CD14-positive monocyte (primary cell): Measurements from ENCODE around the gene KIZ. TPM values are rescaled to one million over a fixed set of nuclear protein-coding genes. Genes with fewer than 3 reads are reported as not detected.

Experiments
- DNase-seq, 3 donors: peaks; one replicate each; pipeline ENCODE4 v3.0.0-alpha.2; 2011 to 2022
- H2AFZ ChIP-seq: 2 replicates; pipeline ENCODE4 v1.6.0; 2012; ENCODE audit warnings: mild to moderate bottlenecking, low read depth, low read length, inconsistent platforms; ENCODE audit not compliant: insufficient read depth, poor library complexity, severe bottlenecking
- H3K27ac ChIP-seq, 2 donors: 1 replicate in 1 of 2; 2 replicates in 1 of 2; pipeline ENCODE4 v1.5.1; 2012 to 2013; ENCODE audit warnings: low read length in 2 of 2, control low read depth in 1 of 2, inconsistent platforms in 1 of 2, low read depth in 1 of 2, mild to moderate bottlenecking in 1 of 2
- H3K27me3 ChIP-seq, 2 donors: one replicate each; pipeline versions ENCODE4 v1.6.0 to v1.6.1; 2011 to 2013; ENCODE audit warnings: low read length in 2 of 2; ENCODE audit not compliant: control insufficient read depth in 2 of 2, insufficient read depth in 2 of 2
- H3K36me3 ChIP-seq, 2 donors: replicated peaks in 1 of 2; 1 replicate in 1 of 2; 2 replicates in 1 of 2; pipeline versions ENCODE4 v1.5.1 to v1.6.1; 2012 to 2013; ENCODE audit warnings: low read length in 2 of 2, control low read depth in 1 of 2, inconsistent platforms in 1 of 2, mild to moderate bottlenecking in 1 of 2; ENCODE audit not compliant: insufficient read depth in 2 of 2, control insufficient read depth in 1 of 2
- H3K4me1 ChIP-seq, 2 donors: 1 replicate in 1 of 2; 2 replicates in 1 of 2; pipeline versions ENCODE4 v1.5.1 to v1.6.1; 2012 to 2013; ENCODE audit warnings: low read length in 2 of 2, control low read depth in 1 of 2, inconsistent platforms in 1 of 2, mild to moderate bottlenecking in 1 of 2, moderate library complexity in 1 of 2; ENCODE audit not compliant: insufficient read depth in 2 of 2, control insufficient read depth in 1 of 2
- H3K4me2 ChIP-seq: replicated peaks from 2 replicates; pipeline ENCODE3; 2012; ENCODE audit warnings: low read length, moderate library complexity, mild to moderate bottlenecking; ENCODE audit not compliant: poor library complexity, severe bottlenecking; ENCODE audit errors: extremely low read depth
- H3K4me3 ChIP-seq, 3 experiments: fragments of 200-600 bp in 1 of 3; sonication (generic) in 1 of 3; replicated peaks in 1 of 3; 1 replicate in 2 of 3; 2 replicates in 1 of 3; pipeline ENCODE4 v1.5.1; 2011 to 2013; ENCODE audit warnings: low read length in 3 of 3, mild to moderate bottlenecking in 3 of 3, control low read depth in 2 of 3, low read depth in 2 of 3, inconsistent platforms in 1 of 3, moderate library complexity in 1 of 3
- H3K79me2 ChIP-seq: 2 replicates; pipeline ENCODE4 v1.6.0; 2012; ENCODE audit warnings: mild to moderate bottlenecking, control low read depth, inconsistent platforms, low read length, moderate library complexity; ENCODE audit not compliant: insufficient read depth
- H3K9ac ChIP-seq: 2 replicates; pipeline ENCODE4 v1.6.0; 2017; ENCODE audit warnings: low read length, mild to moderate bottlenecking; ENCODE audit not compliant: insufficient read depth, poor library complexity, severe bottlenecking
- H3K9me3 ChIP-seq, 2 donors: replicated peaks in 1 of 2; 1 replicate in 1 of 2; 2 replicates in 1 of 2; pipeline versions ENCODE4 v1.5.1 to v1.6.1; 2012 to 2013; ENCODE audit warnings: low read length in 2 of 2, control low read depth in 1 of 2; ENCODE audit not compliant: control insufficient read depth in 1 of 2, insufficient read depth in 1 of 2
- H4K20me1 ChIP-seq: 2 replicates; pipeline ENCODE4 v1.6.0; 2012; ENCODE audit warnings: mild to moderate bottlenecking, low read length, control low read depth, moderate library complexity; ENCODE audit not compliant: insufficient read depth
- H3K27ac Mint-ChIP-seq, 7 donors: one replicate each; pipeline ENCODE4 v1.8.0; 2020; ENCODE audit warnings: mild to moderate bottlenecking in 7 of 7, mixed read lengths in 7 of 7, moderate library complexity in 6 of 7, inconsistent platforms in 2 of 7
- H3K27me3 Mint-ChIP-seq, 3 donors: one replicate each; pipeline ENCODE4 v1.8.0; 2021 to 2022; ENCODE audit warnings: low read depth in 3 of 3, mild to moderate bottlenecking in 3 of 3, mixed read lengths in 3 of 3, moderate library complexity in 3 of 3, inconsistent platforms in 1 of 3
- H3K36me3 Mint-ChIP-seq, 2 donors: one replicate each; pipeline ENCODE4 v1.8.0; 2020; ENCODE audit warnings: mixed read lengths in 2 of 2, inconsistent platforms in 1 of 2, mild to moderate bottlenecking in 1 of 2
- H3K4me1 Mint-ChIP-seq: one replicate; pipeline ENCODE4 v1.8.0; 2020; ENCODE audit warnings: mild to moderate bottlenecking, mixed read lengths
- H3K4me3 Mint-ChIP-seq, 2 donors: one replicate each; pipeline ENCODE4 v1.8.0; 2020; ENCODE audit warnings: mild to moderate bottlenecking in 2 of 2, mixed read lengths in 2 of 2, moderate library complexity in 1 of 2
- H3K9me3 Mint-ChIP-seq, 7 donors: one replicate each; pipeline ENCODE4 v1.8.0; 2020 to 2022; ENCODE audit warnings: mixed read lengths in 7 of 7, mild to moderate bottlenecking in 6 of 7, moderate library complexity in 6 of 7, inconsistent platforms in 2 of 7
- WGBS: methylation state at CpG from one replicate; pipeline ENCODE4 v1.1.5; 2013; ENCODE audit warnings: missing lambda C conversion rate; ENCODE audit not compliant: insufficient coverage; 5-methylcytosine and 5-hydroxymethylcytosine counted together
- intact Hi-C, 2 donors: fragments of 100-400 bp; cut with micrococcal nuclease; formaldehyde crosslinking; loops; one replicate each; pipeline versions ENCODE4 v1.15.0 to v1.15.1; 2023
- polyA plus RNA-seq, 3 donors: library from polyadenylated mRNA; depleted of rRNA in 1 of 3; unstranded in 2 of 3; stranded (reverse) in 1 of 3; fragments of 300-500 nt in 2 of 3; fragments of >200 nt in 1 of 3; fragmentation: Illumina TruSeq in 2 of 3; gene quantifications; 1 replicate in 2 of 3; 2 replicates in 1 of 3; pipeline ENCODE4 v1.2.3, GENCODE V29; 2012 to 2021
- TF ChIP-seq, protein P1 (sequence below): fragments of 200-600 bp; IDR thresholded peaks from one replicate; pipeline ENCODE4 v1.8.0; 2022; ENCODE audit warnings: antibody characterized with exemption, mild to moderate bottlenecking

The KIZ gene
- polyA plus RNA-seq, 3 donors: 7.2 to 13.2 (median 10.2) TPM

DNA sequence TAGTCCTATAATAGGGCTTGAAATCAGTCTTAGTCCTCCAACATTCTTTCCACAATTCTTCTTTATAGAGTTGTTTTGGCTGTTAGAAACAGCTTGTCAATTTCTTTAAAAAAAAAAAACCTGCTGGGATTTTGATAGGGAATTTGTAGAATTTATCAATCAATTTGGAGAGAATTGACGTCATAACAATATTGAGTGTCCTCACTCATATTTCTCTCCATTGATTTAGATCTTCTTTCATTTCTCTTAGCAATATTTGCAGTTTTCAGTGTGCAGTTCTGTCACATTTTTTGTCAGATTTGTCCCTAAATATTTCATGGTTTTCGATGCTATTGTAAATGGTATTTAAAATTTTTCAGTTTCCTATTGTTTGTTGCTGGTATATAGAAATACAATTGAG lies 14.5 kb upstream of the KIZ start:
- H3K27me3 Mint-ChIP-seq: peaks cover 58 to 78% (median 60%) of the 10 kb centered on the region in 3 donors
- H4K20me1 ChIP-seq: no peaks in the 10 kb centered on the region
- no peak overlapping the region for H2AFZ ChIP-seq
- peaks cover 0 to 10% of the 10 kb centered on the region in 2 donors for H3K9me3 ChIP-seq
- intact Hi-C loops: no loop called here
- no peak overlapping the region for H3K27ac ChIP-seq
- no peaks in the 10 kb centered on the region for H3K4me1 ChIP-seq
- no CpG with 5 or more reads among the region's 2 CpGs for WGBS
- H3K36me3 ChIP-seq: no peaks in the 10 kb centered on the region
- H3K4me3 ChIP-seq: no peak overlapping the region
- DNase-seq: no peak
- H3K79me2 ChIP-seq: no peaks in the 10 kb centered on the region
- peaks cover 0 to 9% (median 5%) of the 10 kb centered on the region in 7 donors for H3K9me3 Mint-ChIP-seq
- H3K4me2 ChIP-seq: no peak overlapping the region
- no peak overlapping the region for H3K27ac Mint-ChIP-seq
- peaks cover 0 to 3% of the 10 kb centered on the region in 2 donors for H3K36me3 Mint-ChIP-seq
- no peaks in the 10 kb centered on the region for H3K4me1 Mint-ChIP-seq
- H3K4me3 Mint-ChIP-seq: no peak overlapping the region
- H3K9ac ChIP-seq: no peak overlapping the region
- peaks cover 61 to 88% of the 10 kb centered on the region in 2 donors for H3K27me3 ChIP-seq
- TF ChIP-seq, protein P1, sequence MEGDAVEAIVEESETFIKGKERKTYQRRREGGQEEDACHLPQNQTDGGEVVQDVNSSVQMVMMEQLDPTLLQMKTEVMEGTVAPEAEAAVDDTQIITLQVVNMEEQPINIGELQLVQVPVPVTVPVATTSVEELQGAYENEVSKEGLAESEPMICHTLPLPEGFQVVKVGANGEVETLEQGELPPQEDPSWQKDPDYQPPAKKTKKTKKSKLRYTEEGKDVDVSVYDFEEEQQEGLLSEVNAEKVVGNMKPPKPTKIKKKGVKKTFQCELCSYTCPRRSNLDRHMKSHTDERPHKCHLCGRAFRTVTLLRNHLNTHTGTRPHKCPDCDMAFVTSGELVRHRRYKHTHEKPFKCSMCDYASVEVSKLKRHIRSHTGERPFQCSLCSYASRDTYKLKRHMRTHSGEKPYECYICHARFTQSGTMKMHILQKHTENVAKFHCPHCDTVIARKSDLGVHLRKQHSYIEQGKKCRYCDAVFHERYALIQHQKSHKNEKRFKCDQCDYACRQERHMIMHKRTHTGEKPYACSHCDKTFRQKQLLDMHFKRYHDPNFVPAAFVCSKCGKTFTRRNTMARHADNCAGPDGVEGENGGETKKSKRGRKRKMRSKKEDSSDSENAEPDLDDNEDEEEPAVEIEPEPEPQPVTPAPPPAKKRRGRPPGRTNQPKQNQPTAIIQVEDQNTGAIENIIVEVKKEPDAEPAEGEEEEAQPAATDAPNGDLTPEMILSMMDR: no peak

DNA sequence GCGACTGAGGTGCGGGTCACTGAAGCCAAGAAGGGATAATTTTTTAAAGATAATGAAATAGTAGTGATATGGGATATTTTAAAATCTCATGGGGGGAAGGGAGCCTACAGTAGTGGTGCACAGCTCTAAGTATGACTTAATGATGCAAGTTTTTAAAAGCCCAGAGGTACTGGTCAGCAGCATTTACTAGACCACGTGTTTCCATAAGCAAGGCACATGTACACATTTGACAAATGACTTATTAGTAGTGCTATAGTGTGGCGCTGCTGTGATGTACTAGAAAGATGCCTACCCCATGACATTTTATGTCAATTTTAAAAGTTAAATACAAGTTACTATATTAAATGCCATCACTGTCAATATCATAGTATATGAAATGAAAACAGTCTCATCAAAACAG lies 12.2 kb upstream of the KIZ start:
- Histone ChIP-seq H3K9ac (no peak overlapping the region), H3K4me3 (no peak overlapping the region), H3K9me3 (no peaks in the 10 kb centered on the region), H3K79me2 (no peaks in the 10 kb centered on the region), H3K27me3 (peaks cover 45 to 78% of the 10 kb centered on the region in 2 donors), H3K4me2 (no peak overlapping the region), H3K36me3 (no peaks in the 10 kb centered on the region), H3K4me1 (no peaks in the 10 kb centered on the region), H4K20me1 (no peaks in the 10 kb centered on the region), H2AFZ (no peak overlapping the region), H3K27ac (no peak overlapping the region)
- Mint-ChIP-seq H3K9me3 (peaks cover 0 to 4% (median 1%) of the 10 kb centered on the region in 7 donors), H3K27me3 (peaks cover 36 to 77% (median 48%) of the 10 kb centered on the region in 3 donors), H3K4me3 (no peak overlapping the region), H3K27ac (no peak overlapping the region), H3K4me1 (no peaks in the 10 kb centered on the region), H3K36me3 (no peaks in the 10 kb centered on the region)
- TF ChIP-seq, protein P1: no peak
- DNase-seq: no peak
- intact Hi-C loops: no loop called here
- WGBS: 100% methylated on average over 2 of the region's 4 CpGs
